ENCODE data around the gene TRIM15.

DNA sequence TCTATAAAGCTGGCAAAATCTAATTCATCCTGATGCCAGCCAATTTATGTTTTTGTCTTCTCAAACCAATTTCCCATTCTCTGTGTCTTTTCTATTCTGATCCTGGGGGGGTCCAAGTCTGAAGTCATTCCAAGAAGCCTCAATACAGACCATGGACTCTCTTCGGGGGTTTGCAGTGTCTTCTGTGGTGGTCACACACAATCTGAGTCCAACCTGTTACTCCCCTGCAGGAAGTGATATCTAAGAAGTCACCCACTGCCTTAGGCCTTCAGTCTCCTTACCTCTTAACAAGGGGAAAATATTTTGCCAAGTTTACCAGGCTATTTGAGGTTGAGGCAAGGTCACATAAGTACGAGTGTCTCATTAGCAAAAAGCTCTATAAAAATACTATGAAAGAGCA is 48.0 kb downstream of the TRIM15 start:
- TF ChIP-seq, protein P1, sequence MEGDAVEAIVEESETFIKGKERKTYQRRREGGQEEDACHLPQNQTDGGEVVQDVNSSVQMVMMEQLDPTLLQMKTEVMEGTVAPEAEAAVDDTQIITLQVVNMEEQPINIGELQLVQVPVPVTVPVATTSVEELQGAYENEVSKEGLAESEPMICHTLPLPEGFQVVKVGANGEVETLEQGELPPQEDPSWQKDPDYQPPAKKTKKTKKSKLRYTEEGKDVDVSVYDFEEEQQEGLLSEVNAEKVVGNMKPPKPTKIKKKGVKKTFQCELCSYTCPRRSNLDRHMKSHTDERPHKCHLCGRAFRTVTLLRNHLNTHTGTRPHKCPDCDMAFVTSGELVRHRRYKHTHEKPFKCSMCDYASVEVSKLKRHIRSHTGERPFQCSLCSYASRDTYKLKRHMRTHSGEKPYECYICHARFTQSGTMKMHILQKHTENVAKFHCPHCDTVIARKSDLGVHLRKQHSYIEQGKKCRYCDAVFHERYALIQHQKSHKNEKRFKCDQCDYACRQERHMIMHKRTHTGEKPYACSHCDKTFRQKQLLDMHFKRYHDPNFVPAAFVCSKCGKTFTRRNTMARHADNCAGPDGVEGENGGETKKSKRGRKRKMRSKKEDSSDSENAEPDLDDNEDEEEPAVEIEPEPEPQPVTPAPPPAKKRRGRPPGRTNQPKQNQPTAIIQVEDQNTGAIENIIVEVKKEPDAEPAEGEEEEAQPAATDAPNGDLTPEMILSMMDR (IDR thresholded peaks at IDR 0.05; ENCODE audit: insufficient read depth, low read length, poor library complexity, severe bottlenecking), result no peak
- TF ChIP-seq EZH2phosphoT487 (conservative IDR thresholded peaks at IDR 0.05; ENCODE audit: low read length), result no peak
